ENCODE measurements around the gene LSM5. TPM values are rescaled to one million over a fixed set of nuclear protein-coding genes. Genes with fewer than 3 reads are reported as not detected.
A peak's percentile ranks its signal among the peaks of the same experiment; 100 is the strongest.

LSM5 gene
- total RNA-seq, 2 donors from 2014 or later, result 12.9 to 26.8 TPM

- no peak for TF ChIP-seq CTCF (IDR thresholded peaks at IDR 0.05)
Measured at GRCh38 chr7:32496052-32496813, 6.1 kb upstream of the LSM5 start.

GRCh38 chr7:32495298-32496051, 5.3 kb upstream of the LSM5 start, which contains the start of gene AVL9:
Gene AVL9, plus strand, starts transcription at chr7:32495489. Its CDS starts 221 bp downstream, at chr7:32495710.
- H3K27me3 ChIP-seq, result no peaks in the 10 kb centered on the region
- no peak for TF ChIP-seq CTCF (IDR thresholded peaks at IDR 0.05)
- H3K27ac ChIP-seq, result peak within 1 kb of the TSS; percentile 92 to 97
- no peaks in the 10 kb centered on the region for H3K9me3 ChIP-seq
- peaks cover 0 to 24% of the 10 kb centered on the region in 2 donors for H3K4me1 ChIP-seq
- H3K36me3 ChIP-seq, result no peaks in the 10 kb centered on the region
- DNase-seq (ENCODE audit: low spot score), result peak; percentile 95
- peak within 1 kb of the TSS; percentile 81 to 95 for H3K4me3 ChIP-seq

More at GRCh38 chr7:32496052-32496813, 6.1 kb upstream of the LSM5 start:
- Histone ChIP-seq H3K9me3 (no peaks in the 10 kb centered on the region), H3K4me3 (peak overlapping the region; percentile 81 to 95), H3K36me3 (no peaks in the 10 kb centered on the region), H3K27me3 (no peaks in the 10 kb centered on the region), H3K4me1 (peaks cover 0 to 31% of the 10 kb centered on the region in 2 donors), H3K27ac (peak overlapping the region; percentile 92 to 97)
- DNase-seq (ENCODE audit: low spot score), result no peak

GRCh38 chr7:32494946-32495297, 4.7 kb upstream of the LSM5 start:
- peak overlapping the region; percentile 92 to 97 for H3K27ac ChIP-seq
- no peaks in the 10 kb centered on the region for H3K27me3 ChIP-seq
- H3K9me3 ChIP-seq, result no peaks in the 10 kb centered on the region
- H3K36me3 ChIP-seq, result no peaks in the 10 kb centered on the region
- H3K4me3 ChIP-seq, result peak overlapping the region; percentile 81 to 95
- peaks cover 0 to 22% of the 10 kb centered on the region in 2 donors for H3K4me1 ChIP-seq
- no peak for DNase-seq (ENCODE audit: low spot score)
- no peak for TF ChIP-seq CTCF (IDR thresholded peaks at IDR 0.05)

- Histone ChIP-seq H3K4me3 (peak overlapping the region; percentile 58 to 75), H3K27ac (peak overlapping the region; percentile 84 to 90), H3K9me3 (no peaks in the 10 kb centered on the region), H3K27me3 (no peaks in the 10 kb centered on the region), H3K4me1 (peaks cover 0 to 16% of the 10 kb centered on the region in 2 donors), H3K36me3 (peaks cover 27% of the 10 kb centered on the region)
- DNase-seq (ENCODE audit: low spot score), result no peak
- TF ChIP-seq CTCF (IDR thresholded peaks at IDR 0.05), result no peak
Measured at GRCh38 chr7:32489788-32490126, 423 bp downstream of the LSM5 start.

- no peaks in the 10 kb centered on the region for H3K27me3 ChIP-seq
- DNase-seq (ENCODE audit: low spot score), result no peak
- no peaks in the 10 kb centered on the region for H3K4me1 ChIP-seq
- H3K9me3 ChIP-seq, result no peaks in the 10 kb centered on the region
- H3K4me3 ChIP-seq, result no peak overlapping the region
- peaks cover 15% of the 10 kb centered on the region for H3K36me3 ChIP-seq
- no peak overlapping the region for H3K27ac ChIP-seq
- no peak for TF ChIP-seq CTCF (IDR thresholded peaks at IDR 0.05)
Measured at GRCh38 chr7:32481921-32482320, 8.3 kb downstream of the LSM5 start.

Data from right atrium auricular region (tissue), 2 donors.